Measurements from ENCODE around the gene TRAM2. TPM values are rescaled to one million over a fixed set of nuclear protein-coding genes. Genes with fewer than 3 reads are reported as not detected.

Gene TRAM2
- total RNA-seq, 1 experiment from 2014 or later, result 58.5 TPM

DNA sequence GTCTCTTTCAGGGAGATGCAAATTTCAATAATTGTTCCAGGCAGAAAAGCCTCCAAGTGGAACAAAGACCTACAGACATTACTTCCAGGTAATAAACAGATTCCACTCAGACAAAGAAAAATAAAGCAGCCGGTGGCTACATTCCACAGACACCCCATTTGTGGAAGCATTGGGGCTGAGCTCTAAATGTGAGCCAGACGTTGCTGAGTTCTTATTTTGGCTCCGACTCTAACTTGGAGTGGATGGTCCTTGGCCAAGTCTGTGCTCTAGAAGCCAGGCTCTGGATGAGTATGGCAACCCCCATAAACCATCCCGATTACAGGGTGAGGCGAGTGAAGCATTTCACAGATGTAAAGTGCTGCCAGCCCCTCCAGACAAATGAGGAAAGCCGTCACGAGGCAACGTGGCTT, 6.6 kb downstream of the TRAM2 start:
- no peak for DNase-seq (ENCODE audit: low read depth)

- no peak for DNase-seq (ENCODE audit: low read depth)
Measured at GRCh38 chr6:52568320-52568719, 8.5 kb downstream of the TRAM2 start.

- DNase-seq (ENCODE audit: low read depth), result peak; percentile 84
Measured at GRCh38 chr6:52566853-52567279, 10.0 kb downstream of the TRAM2 start.

DNA sequence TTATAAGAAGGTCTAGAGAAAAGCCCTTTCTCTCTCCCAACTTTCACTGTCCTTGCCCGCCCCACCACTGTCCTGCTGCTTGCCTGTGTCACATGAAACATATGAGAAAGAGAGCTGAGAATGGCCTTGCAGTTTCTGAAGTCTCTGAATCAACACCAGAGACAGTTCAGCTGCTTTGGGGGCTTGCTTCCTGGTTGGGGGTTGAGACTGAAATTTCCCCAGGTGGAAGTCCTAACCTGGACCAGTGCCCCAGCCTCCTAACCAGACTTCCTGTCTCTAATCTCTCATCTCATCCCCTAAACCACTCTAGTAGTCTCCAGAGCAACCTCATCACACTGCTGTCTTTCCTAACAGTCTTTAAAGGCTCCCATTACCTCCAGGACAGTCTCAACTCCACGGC, 10.7 kb downstream of the TRAM2 start:
- DNase-seq (ENCODE audit: low read depth), result no peak

GRCh38 chr6:52564856-52565255, 12.0 kb downstream of the TRAM2 start:
- DNase-seq (ENCODE audit: low read depth), result no peak

GRCh38 chr6:52562911-52563310, 13.9 kb downstream of the TRAM2 start:
- DNase-seq (ENCODE audit: low read depth), result no peak

- no peak for DNase-seq (ENCODE audit: low read depth)
Measured at GRCh38 chr6:52560462-52560861, 16.4 kb downstream of the TRAM2 start.

DNA sequence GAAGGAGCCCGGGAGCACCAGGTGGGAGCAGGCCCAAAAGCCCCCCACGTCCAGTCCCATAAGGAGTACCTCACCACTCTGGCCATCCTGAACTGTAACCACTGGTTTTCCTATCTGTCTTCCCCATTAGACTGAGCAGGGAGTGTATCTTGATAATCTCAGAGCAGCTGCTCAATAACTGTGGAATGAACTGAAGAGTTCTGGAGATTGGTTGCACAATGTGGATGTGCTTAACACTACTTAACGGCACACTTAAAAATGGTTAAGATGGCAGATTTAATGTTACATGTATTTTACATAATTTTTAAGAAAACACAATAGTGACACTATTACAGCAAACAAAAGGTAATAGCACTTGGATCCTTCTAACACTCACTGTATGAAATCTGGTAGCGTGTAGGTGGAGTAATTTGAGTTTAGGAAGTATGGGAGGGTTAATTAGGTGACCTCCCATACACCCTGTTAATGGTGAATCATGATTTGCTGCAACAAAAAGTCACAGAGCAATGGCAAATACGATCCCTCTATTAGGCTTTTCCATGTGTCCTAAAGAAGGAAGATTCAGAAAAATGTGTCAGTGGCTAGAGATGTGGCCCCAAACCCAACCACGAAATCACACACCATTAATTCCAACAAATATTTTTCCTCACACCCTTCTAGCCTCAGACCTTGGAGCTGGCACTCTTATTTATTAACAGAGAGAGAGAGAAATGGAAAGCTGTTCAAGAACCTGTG, 18.4 kb downstream of the TRAM2 start:
- DNase-seq (ENCODE audit: low read depth), result no peak

- DNase-seq (ENCODE audit: low read depth), result no peak
Measured at GRCh38 chr6:52557389-52558265, 19.2 kb downstream of the TRAM2 start.

- DNase-seq (ENCODE audit: low read depth), result no peak
Measured at GRCh38 chr6:52555518-52556233, 21.2 kb downstream of the TRAM2 start.

- no peak for DNase-seq (ENCODE audit: low read depth)
Measured at GRCh38 chr6:52554684-52555280, 22.1 kb downstream of the TRAM2 start.

- DNase-seq (ENCODE audit: low read depth), result no peak
Measured at GRCh38 chr6:52553719-52554118, 23.1 kb downstream of the TRAM2 start.

DNA sequence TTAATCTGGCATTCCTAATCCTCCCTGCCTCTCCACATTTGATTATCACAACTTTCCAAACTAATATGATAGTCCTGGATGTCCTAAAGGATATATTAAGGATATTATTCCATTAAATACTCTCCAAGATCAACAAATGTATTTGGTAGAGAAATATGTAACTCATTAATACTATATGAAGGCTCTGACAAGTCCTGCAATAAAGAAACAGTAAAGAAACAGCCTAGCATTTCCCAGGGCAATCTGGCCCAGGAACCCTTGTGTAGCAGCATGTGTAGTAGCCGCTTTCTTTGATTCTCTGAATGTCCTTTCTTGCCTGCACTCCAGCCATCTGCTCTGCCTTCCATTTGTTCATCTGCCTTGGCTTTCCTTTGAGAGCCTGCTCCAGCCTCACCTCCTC, 23.7 kb downstream of the TRAM2 start:
- no peak for DNase-seq (ENCODE audit: low read depth)

DNA sequence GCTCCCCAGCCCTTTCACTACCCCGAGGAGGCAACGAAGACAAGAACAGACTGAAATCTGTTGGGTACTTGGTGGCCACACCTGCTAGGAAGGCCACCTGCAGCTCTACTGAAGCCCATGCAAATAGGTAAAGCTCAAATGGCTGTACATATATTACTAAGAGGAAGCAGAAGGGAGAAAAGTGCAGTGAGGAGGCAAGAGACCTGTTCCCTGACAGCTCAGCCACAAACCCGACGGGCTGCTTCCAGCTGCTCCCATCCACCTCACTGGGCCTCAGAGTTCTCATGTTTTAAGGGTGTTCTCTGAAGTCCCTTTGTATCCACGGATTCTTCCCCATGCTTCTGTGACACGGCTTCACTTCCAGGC, 24.6 kb downstream of the TRAM2 start:
- DNase-seq (ENCODE audit: low read depth), result no peak

GRCh38 chr6:52551483-52552277, 25.2 kb downstream of the TRAM2 start:
- DNase-seq (ENCODE audit: low read depth), result peak; percentile 86

GRCh38 chr6:52550870-52551269, 26.0 kb downstream of the TRAM2 start:
- no peak for DNase-seq (ENCODE audit: low read depth)

DNA sequence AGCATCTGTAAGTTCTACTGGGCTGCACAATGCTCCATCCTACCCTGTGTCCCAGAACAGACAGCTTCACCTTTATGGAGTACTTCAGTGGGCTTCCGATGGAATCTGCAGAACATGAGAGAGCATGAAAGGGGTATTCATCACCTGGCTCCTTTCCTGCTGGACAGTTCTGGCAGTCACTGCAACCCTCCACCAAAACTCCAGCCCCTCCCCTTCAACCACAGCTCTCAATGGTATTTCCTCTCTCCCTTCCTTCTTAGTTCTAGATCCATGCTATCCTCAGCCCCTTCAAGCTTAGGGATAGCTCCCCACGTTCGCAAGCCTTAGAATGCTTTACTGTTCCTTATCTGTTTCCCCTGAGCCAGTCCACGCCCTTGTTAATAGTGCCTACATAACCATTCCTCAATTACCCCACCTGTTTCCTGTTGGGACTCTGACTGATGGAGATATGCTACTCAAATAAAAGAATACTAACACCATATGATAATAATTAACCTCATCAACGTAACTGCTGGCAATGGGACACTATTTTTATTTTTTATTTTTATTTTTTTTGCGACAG, 26.8 kb downstream of the TRAM2 start:
- DNase-seq (ENCODE audit: low read depth), result no peak

- DNase-seq (ENCODE audit: low read depth), result no peak
Measured at GRCh38 chr6:52549428-52549827, 27.4 kb downstream of the TRAM2 start.

GRCh38 chr6:52548999-52549398, 27.9 kb downstream of the TRAM2 start:
- DNase-seq (ENCODE audit: low read depth), result no peak

GRCh38 chr6:52548353-52548713, 28.5 kb downstream of the TRAM2 start:
- DNase-seq (ENCODE audit: low read depth), result no peak
